WTC11 (cell line): ENCODE results near the gene GABRG3. TPM values are rescaled to one million over a fixed set of nuclear protein-coding genes. Genes with fewer than 3 reads are reported as not detected.

Experiments used
- ATAC-seq: fragments of 200-7000 bp; cut with Tn5 transposase; 2 replicates; pipeline ENCODE4 v1.10.0; 2021; ENCODE audit warnings: mild to moderate bottlenecking, moderate library complexity
- CTCF ChIA-PET: fragments of 300-600 bp; sonication (Branson Sonifier 250); formaldehyde crosslinking; loops from one replicate; lab custom pipeline; 2021; ENCODE audit warnings: antibody characterized with exemption; lab: Charles Lee
- POLR2A ChIA-PET: fragments of 350-600 bp; sonication (Branson Sonifier 250); formaldehyde crosslinking; loops from one replicate; lab custom pipeline; 2021; ENCODE audit warnings: antibody characterized with exemption; lab: Charles Lee
- DNase-seq: peaks from one replicate; pipeline ENCODE4 v3.0.0; 2021; ENCODE audit warnings: low spot score
- H3K27ac Mint-ChIP-seq: 2 replicates; pipeline ENCODE4 v1.8.0; 2021; ENCODE audit warnings: mixed read lengths
- H3K27me3 Mint-ChIP-seq: 2 replicates; pipeline ENCODE4 v1.8.0; 2021; ENCODE audit warnings: low read depth, mild to moderate bottlenecking, moderate library complexity, mixed read lengths
- H3K36me3 Mint-ChIP-seq: 2 replicates; pipeline ENCODE4 v1.8.0; 2021; ENCODE audit warnings: mixed read lengths
- H3K4me1 Mint-ChIP-seq: 2 replicates; pipeline ENCODE4 v1.8.0; 2022; ENCODE audit warnings: mixed read lengths
- H3K4me3 Mint-ChIP-seq: 2 replicates; pipeline ENCODE4 v1.8.0; 2021; ENCODE audit warnings: mild to moderate bottlenecking, moderate library complexity, mixed read lengths
- H3K9me3 Mint-ChIP-seq: 2 replicates; pipeline ENCODE4 v1.8.0; 2021; ENCODE audit warnings: mixed read lengths
- CREM ChIP-seq: sonication (generic); formaldehyde crosslinking; IDR thresholded peaks from 2 replicates; pipeline ENCODE4 v1.8.1; 2022; ENCODE audit warnings: mild to moderate bottlenecking, missing genetic modification reagents, moderate library complexity
- JUN ChIP-seq: sonication (generic); formaldehyde crosslinking; IDR thresholded peaks from 2 replicates; pipeline ENCODE4 v1.8.0; 2023; ENCODE audit warnings: mild to moderate bottlenecking, missing genetic modification reagents
- KAT7 ChIP-seq: sonication (generic); formaldehyde crosslinking; IDR thresholded peaks from 2 replicates; pipeline ENCODE4 v1.8.1; 2023; ENCODE audit warnings: missing genetic modification reagents, mild to moderate bottlenecking, borderline replicate concordance
- MYBL2 ChIP-seq: sonication (generic); formaldehyde crosslinking; IDR thresholded peaks from 2 replicates; pipeline ENCODE4 v1.8.1; 2023; ENCODE audit warnings: mild to moderate bottlenecking, moderate library complexity, missing genetic modification reagents
- NR1H2 ChIP-seq: sonication (generic); formaldehyde crosslinking; IDR thresholded peaks from 2 replicates; pipeline ENCODE4 v1.9.0; 2021; ENCODE audit warnings: mild to moderate bottlenecking, moderate library complexity, missing genetic modification reagents
- ZBTB21 ChIP-seq: sonication (generic); formaldehyde crosslinking; IDR thresholded peaks from 2 replicates; pipeline ENCODE4 v1.8.1; 2023; ENCODE audit warnings: mild to moderate bottlenecking, missing genetic modification reagents, borderline replicate concordance
- ZNF232 ChIP-seq: sonication (generic); formaldehyde crosslinking; IDR thresholded peaks from 2 replicates; pipeline ENCODE4 v1.8.0; 2022; ENCODE audit warnings: mild to moderate bottlenecking, missing genetic modification reagents
- ZNF263 ChIP-seq: sonication (generic); formaldehyde crosslinking; IDR thresholded peaks from 2 replicates; pipeline ENCODE4 v1.8.1; 2022; ENCODE audit warnings: low read depth, mild to moderate bottlenecking, moderate library complexity, missing genetic modification reagents
- total RNA-seq: library from RNA; stranded (reverse); gene quantifications from 3 replicates; pipeline ENCODE4 v1.2.3, GENCODE V29; 2021
- TF ChIP-seq, protein P1 (sequence below): sonication (generic); formaldehyde crosslinking; IDR thresholded peaks from 2 replicates; pipeline ENCODE4 v1.8.0; 2022; ENCODE audit warnings: mild to moderate bottlenecking, missing genetic modification reagents
- TF ChIP-seq, protein P2 (sequence below): sonication (generic); formaldehyde crosslinking; IDR thresholded peaks from 2 replicates; pipeline ENCODE4 v1.8.1; 2022; ENCODE audit warnings: missing genetic modification reagents, borderline replicate concordance
- TF ChIP-seq, protein P3 (sequence below): sonication (generic); formaldehyde crosslinking; IDR thresholded peaks from 2 replicates; pipeline ENCODE4 v1.8.0; 2023; ENCODE audit warnings: mild to moderate bottlenecking, missing genetic modification reagents
- TF ChIP-seq, protein P4 (sequence below): fragments of 250-450 bp; sonication (Bioruptor Pico); IDR thresholded peaks from 2 replicates; pipeline ENCODE4 v1.8.0; 2021; ENCODE audit warnings: mild to moderate bottlenecking
- TF ChIP-seq, protein P5 (sequence below): fragments of 250-450 bp; sonication (Bioruptor Pico); conservative IDR thresholded peaks from 2 replicates; pipeline ENCODE4 v1.9.0; 2021; ENCODE audit warnings: mild to moderate bottlenecking
- TF ChIP-seq, protein P6 (sequence below): sonication (generic); formaldehyde crosslinking; IDR thresholded peaks from 2 replicates; pipeline ENCODE4 v1.8.1; 2023; ENCODE audit warnings: mild to moderate bottlenecking, missing genetic modification reagents, moderate library complexity
- TF ChIP-seq, protein P7 (sequence below): sonication (generic); formaldehyde crosslinking; IDR thresholded peaks from 2 replicates; pipeline ENCODE4 v1.8.0; 2023; ENCODE audit warnings: missing genetic modification reagents

Gene GABRG3
- total RNA-seq, 1 experiment from 2014 or later, result 0.72 TPM

DNA sequence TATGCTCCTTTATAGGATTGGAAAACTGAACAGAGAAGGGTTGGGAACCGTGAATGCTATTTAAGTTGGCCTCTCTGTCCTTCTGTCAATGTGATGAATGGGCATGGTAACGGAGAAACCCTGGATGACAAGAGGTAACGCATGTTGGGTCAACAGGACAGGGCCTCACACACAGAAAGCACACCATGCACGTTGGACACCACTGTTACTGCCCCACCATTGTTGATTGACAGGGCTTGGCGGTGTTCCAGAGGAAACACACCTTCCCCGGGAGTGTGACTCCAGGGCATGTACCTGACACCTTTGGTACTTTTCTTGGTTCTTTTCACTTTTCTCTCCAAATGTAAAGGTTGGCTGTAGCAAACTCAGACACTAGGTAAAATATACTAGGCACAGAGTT, 579.7 kb downstream of the GABRG3 start:
- POLR2A ChIA-PET, result no interaction called here
- peaks cover 18% of the 10 kb centered on the region for H3K9me3 Mint-ChIP-seq
- peaks cover 3% of the 10 kb centered on the region for H3K36me3 Mint-ChIP-seq

More for the DNA sequence above, 579.7 kb downstream of the GABRG3 start:
- Mint-ChIP-seq H3K27ac (no peak overlapping the region), H3K4me1 (no peaks in the 10 kb centered on the region), H3K27me3 (no peaks in the 10 kb centered on the region), H3K4me3 (no peak overlapping the region)
- CTCF ChIA-PET, result interaction anchor here (0.6 kb wide), 1 partner anchor 492 kb away, joined by 3 read pairs; no protein-coding TSS in a partner anchor
- DNase-seq (no peak), ATAC-seq (no peak)
- TF ChIP-seq NR1H2 (no peak), JUN (no peak), MYBL2 (no peak), ZNF232 (CRISPR knock-in tag) (no peak), KAT7 (no peak), CREM (no peak), ZBTB21 (no peak), ZNF263 (CRISPR knock-in tag) (no peak)
- TF ChIP-seq, protein P1, sequence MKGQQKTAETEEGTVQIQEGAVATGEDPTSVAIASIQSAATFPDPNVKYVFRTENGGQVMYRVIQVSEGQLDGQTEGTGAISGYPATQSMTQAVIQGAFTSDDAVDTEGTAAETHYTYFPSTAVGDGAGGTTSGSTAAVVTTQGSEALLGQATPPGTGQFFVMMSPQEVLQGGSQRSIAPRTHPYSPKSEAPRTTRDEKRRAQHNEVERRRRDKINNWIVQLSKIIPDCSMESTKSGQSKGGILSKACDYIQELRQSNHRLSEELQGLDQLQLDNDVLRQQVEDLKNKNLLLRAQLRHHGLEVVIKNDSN (CRISPR knock-in tag), result no peak
- TF ChIP-seq, protein P2, sequence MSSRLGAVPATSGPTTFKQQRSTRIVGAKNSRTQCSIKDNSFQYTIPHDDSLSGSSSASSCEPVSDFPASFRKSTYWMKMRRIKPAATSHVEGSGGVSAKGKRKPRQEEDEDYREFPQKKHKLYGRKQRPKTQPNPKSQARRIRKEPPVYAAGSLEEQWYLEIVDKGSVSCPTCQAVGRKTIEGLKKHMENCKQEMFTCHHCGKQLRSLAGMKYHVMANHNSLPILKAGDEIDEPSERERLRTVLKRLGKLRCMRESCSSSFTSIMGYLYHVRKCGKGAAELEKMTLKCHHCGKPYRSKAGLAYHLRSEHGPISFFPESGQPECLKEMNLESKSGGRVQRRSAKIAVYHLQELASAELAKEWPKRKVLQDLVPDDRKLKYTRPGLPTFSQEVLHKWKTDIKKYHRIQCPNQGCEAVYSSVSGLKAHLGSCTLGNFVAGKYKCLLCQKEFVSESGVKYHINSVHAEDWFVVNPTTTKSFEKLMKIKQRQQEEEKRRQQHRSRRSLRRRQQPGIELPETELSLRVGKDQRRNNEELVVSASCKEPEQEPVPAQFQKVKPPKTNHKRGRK (CRISPR knock-in tag), result no peak
- TF ChIP-seq, protein P3, sequence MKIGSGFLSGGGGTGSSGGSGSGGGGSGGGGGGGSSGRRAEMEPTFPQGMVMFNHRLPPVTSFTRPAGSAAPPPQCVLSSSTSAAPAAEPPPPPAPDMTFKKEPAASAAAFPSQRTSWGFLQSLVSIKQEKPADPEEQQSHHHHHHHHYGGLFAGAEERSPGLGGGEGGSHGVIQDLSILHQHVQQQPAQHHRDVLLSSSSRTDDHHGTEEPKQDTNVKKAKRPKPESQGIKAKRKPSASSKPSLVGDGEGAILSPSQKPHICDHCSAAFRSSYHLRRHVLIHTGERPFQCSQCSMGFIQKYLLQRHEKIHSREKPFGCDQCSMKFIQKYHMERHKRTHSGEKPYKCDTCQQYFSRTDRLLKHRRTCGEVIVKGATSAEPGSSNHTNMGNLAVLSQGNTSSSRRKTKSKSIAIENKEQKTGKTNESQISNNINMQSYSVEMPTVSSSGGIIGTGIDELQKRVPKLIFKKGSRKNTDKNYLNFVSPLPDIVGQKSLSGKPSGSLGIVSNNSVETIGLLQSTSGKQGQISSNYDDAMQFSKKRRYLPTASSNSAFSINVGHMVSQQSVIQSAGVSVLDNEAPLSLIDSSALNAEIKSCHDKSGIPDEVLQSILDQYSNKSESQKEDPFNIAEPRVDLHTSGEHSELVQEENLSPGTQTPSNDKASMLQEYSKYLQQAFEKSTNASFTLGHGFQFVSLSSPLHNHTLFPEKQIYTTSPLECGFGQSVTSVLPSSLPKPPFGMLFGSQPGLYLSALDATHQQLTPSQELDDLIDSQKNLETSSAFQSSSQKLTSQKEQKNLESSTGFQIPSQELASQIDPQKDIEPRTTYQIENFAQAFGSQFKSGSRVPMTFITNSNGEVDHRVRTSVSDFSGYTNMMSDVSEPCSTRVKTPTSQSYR (CRISPR knock-in tag), result no peak
- TF ChIP-seq, protein P4, sequence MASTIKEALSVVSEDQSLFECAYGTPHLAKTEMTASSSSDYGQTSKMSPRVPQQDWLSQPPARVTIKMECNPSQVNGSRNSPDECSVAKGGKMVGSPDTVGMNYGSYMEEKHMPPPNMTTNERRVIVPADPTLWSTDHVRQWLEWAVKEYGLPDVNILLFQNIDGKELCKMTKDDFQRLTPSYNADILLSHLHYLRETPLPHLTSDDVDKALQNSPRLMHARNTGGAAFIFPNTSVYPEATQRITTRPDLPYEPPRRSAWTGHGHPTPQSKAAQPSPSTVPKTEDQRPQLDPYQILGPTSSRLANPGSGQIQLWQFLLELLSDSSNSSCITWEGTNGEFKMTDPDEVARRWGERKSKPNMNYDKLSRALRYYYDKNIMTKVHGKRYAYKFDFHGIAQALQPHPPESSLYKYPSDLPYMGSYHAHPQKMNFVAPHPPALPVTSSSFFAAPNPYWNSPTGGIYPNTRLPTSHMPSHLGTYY (CRISPR knock-in tag), result no peak
- TF ChIP-seq, protein P5, sequence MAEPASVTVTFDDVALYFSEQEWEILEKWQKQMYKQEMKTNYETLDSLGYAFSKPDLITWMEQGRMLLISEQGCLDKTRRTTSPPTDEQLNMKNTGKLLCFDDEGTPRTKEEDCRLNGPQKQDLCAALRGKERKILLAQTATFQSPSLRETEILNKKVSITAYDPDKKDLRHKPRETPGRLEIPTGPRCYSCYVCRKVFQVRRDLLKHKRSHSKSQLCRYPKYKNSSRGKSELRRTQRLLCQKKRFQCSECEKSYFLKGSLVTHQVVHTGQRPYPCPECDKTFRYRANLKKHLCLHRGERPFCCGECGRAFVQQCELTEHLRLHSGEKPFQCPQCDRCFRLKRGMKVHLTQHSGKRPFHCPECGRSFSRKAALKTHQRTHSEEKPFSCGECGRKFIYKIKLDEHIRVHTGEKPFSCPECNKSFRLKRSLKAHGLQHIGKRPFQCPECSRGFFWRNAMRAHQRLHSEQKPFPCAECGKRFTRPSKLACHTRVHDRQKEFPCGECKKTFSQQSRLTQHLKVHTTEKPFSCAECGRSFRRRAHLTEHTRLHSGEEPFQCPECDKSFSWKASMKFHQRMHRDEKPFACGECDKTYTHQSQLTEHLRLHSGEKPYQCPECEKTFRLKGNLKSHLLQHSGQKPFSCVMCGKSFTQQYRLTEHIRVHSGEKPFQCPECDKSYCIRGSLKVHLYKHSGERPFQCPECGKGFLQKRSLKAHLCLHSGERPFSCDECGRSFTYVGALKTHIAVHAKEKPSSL (CRISPR knock-in tag), result no peak
- TF ChIP-seq, protein P6, sequence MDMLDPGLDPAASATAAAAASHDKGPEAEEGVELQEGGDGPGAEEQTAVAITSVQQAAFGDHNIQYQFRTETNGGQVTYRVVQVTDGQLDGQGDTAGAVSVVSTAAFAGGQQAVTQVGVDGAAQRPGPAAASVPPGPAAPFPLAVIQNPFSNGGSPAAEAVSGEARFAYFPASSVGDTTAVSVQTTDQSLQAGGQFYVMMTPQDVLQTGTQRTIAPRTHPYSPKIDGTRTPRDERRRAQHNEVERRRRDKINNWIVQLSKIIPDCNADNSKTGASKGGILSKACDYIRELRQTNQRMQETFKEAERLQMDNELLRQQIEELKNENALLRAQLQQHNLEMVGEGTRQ (CRISPR knock-in tag), result no peak
- TF ChIP-seq, protein P7, sequence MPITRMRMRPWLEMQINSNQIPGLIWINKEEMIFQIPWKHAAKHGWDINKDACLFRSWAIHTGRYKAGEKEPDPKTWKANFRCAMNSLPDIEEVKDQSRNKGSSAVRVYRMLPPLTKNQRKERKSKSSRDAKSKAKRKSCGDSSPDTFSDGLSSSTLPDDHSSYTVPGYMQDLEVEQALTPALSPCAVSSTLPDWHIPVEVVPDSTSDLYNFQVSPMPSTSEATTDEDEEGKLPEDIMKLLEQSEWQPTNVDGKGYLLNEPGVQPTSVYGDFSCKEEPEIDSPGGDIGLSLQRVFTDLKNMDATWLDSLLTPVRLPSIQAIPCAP, result no peak
